ENCODE results near the gene MRTFA. TPM values are rescaled to one million over a fixed set of nuclear protein-coding genes. Genes with fewer than 3 reads are reported as not detected.
A peak's percentile ranks its signal among the peaks of the same experiment; 100 is the strongest.

Gene MRTFA
- total RNA-seq, 1 donor from 2014 or later: 11.3 TPM

DNA sequence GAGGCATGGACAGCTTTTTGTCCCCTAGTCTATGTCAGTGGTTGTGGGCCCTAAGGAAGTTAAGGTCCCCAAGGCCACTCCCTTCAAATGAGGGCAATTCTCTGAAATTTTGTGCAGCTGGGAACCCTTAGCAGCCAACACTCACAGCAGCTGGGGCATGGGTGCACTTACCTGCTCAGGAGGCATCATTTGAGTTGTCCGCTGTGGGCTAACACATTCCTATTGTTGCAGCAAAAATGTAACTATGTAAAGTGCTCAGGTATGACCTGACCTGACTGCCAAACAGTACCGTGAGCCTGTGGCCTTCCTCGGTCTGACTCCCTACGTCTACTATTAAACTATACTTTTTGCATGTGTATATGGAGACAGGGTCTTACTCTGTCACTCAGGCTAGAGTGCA is 5.8 kb upstream of the MRTFA start:
- no peaks in the 10 kb centered on the region for H3K4me1 ChIP-seq
- no peaks in the 10 kb centered on the region for H4K20me1 ChIP-seq (ENCODE audit: low read depth)
- H3K79me2 ChIP-seq (ENCODE audit: low read depth): no peaks in the 10 kb centered on the region
- TF ChIP-seq, protein P1, sequence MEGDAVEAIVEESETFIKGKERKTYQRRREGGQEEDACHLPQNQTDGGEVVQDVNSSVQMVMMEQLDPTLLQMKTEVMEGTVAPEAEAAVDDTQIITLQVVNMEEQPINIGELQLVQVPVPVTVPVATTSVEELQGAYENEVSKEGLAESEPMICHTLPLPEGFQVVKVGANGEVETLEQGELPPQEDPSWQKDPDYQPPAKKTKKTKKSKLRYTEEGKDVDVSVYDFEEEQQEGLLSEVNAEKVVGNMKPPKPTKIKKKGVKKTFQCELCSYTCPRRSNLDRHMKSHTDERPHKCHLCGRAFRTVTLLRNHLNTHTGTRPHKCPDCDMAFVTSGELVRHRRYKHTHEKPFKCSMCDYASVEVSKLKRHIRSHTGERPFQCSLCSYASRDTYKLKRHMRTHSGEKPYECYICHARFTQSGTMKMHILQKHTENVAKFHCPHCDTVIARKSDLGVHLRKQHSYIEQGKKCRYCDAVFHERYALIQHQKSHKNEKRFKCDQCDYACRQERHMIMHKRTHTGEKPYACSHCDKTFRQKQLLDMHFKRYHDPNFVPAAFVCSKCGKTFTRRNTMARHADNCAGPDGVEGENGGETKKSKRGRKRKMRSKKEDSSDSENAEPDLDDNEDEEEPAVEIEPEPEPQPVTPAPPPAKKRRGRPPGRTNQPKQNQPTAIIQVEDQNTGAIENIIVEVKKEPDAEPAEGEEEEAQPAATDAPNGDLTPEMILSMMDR (IDR thresholded peaks at IDR 0.05): no peak
- no peak for TF ChIP-seq EZH2phosphoT487 (IDR thresholded peaks at IDR 0.05)
- TF ChIP-seq EZH2 (IDR thresholded peaks at IDR 0.05): no peak
- H3K4me2 ChIP-seq: no peak overlapping the region
- no peak overlapping the region for H3K9ac ChIP-seq
- no peak for DNase-seq (ENCODE audit: low spot score)
- H3K9me3 ChIP-seq (ENCODE audit: low read depth): no peaks in the 10 kb centered on the region
- H3K27me3 Mint-ChIP-seq (ENCODE audit: insufficient read depth, low read depth): peaks cover 3% of the 10 kb centered on the region
- no peak overlapping the region for H3K27ac ChIP-seq
- no peaks in the 10 kb centered on the region for H3K36me3 ChIP-seq
- H3K27ac Mint-ChIP-seq: no peak overlapping the region
- peaks cover 11% of the 10 kb centered on the region for H3K4me1 Mint-ChIP-seq
- no peak overlapping the region for H3K4me3 ChIP-seq
- no peaks in the 10 kb centered on the region for H3F3A ChIP-seq (ENCODE audit: low read depth)
- H3K9me3 Mint-ChIP-seq: peaks cover 2% of the 10 kb centered on the region
- H3K4me3 Mint-ChIP-seq: no peak overlapping the region
- H3K36me3 Mint-ChIP-seq: no peaks in the 10 kb centered on the region
- no peaks in the 10 kb centered on the region for H3K27me3 ChIP-seq
- H2AFZ ChIP-seq (replicated peaks): no peak overlapping the region

DNA sequence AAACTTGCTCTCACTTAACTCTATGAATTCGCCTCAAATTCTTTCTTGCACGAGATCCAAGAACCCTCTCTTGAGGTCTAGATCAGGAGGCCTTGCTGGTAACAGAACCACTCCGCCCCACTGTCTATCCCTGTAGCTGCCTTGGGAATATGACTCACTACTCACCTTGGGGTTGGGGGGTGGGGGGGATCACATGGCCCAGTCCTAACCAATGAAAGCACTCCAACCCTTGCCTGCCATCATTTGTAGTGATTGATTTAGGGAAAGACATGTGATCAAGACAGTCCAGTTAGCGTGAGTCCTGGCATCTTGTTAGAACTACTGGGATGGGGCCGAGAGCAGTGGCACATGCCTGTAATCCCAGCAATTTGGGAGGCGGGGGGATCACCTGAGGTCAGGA is 4.8 kb upstream of the MRTFA start:
- H3K9me3 Mint-ChIP-seq: peaks cover 2% of the 10 kb centered on the region
- no peak for DNase-seq (ENCODE audit: low spot score)
- Histone ChIP-seq H3K9me3 (ENCODE audit: low read depth) (no peaks in the 10 kb centered on the region), H2AFZ (replicated peaks) (no peak overlapping the region), H3K9ac (no peak overlapping the region), H3K27me3 (no peaks in the 10 kb centered on the region), H3K79me2 (ENCODE audit: low read depth) (peaks cover under 1% of the 10 kb centered on the region), H3F3A (ENCODE audit: low read depth) (no peaks in the 10 kb centered on the region), H3K4me2 (no peak overlapping the region), H3K4me1 (no peaks in the 10 kb centered on the region), H3K4me3 (no peak overlapping the region), H3K36me3 (no peaks in the 10 kb centered on the region), H4K20me1 (ENCODE audit: low read depth) (no peaks in the 10 kb centered on the region), H3K27ac (no peak overlapping the region)
- peaks cover 6% of the 10 kb centered on the region for H3K27me3 Mint-ChIP-seq (ENCODE audit: insufficient read depth, low read depth)
- TF ChIP-seq EZH2phosphoT487 (IDR thresholded peaks at IDR 0.05) (no peak), EZH2 (IDR thresholded peaks at IDR 0.05) (no peak)
- TF ChIP-seq, protein P1 (IDR thresholded peaks at IDR 0.05): no peak
- H3K27ac Mint-ChIP-seq: no peak overlapping the region
- peaks cover 12% of the 10 kb centered on the region for H3K4me1 Mint-ChIP-seq
- no peak overlapping the region for H3K4me3 Mint-ChIP-seq
- H3K36me3 Mint-ChIP-seq: no peaks in the 10 kb centered on the region

DNA sequence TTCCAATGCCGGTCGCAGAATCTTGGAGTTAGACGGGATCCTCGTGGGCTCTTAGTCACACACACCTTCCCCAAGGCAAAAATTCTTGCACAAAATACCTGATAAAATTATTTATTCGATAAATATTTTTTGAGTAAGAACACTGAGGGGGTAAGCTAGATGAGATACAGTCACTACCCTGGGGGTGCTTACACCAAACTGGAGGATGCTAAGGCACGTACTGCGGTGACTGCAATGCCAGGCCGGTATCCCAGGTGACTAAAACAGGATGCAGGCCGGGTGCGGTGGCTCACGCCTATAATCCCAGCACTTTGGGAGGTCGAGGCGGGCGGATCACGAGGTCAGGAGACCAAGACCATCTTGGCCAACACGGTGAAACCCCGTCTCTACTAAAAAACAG is 1.7 kb upstream of the MRTFA start:
- no peak overlapping the region for H3K4me2 ChIP-seq
- Mint-ChIP-seq H3K4me1 (peaks cover 22% of the 10 kb centered on the region), H3K36me3 (peaks cover 6% of the 10 kb centered on the region), H3K4me3 (peak overlapping the region; percentile 93), H3K27me3 (ENCODE audit: insufficient read depth, low read depth) (peaks cover 6% of the 10 kb centered on the region), H3K27ac (no peak overlapping the region), H3K9me3 (peaks cover 2% of the 10 kb centered on the region)
- no peak overlapping the region for H3K27ac ChIP-seq
- no peak overlapping the region for H3K9ac ChIP-seq
- H3F3A ChIP-seq (ENCODE audit: low read depth): no peaks in the 10 kb centered on the region
- peaks cover 31% of the 10 kb centered on the region for H3K79me2 ChIP-seq (ENCODE audit: low read depth)
- no peak overlapping the region for H3K4me3 ChIP-seq
- no peak for DNase-seq (ENCODE audit: low spot score)
- H3K27me3 ChIP-seq: no peaks in the 10 kb centered on the region
- TF ChIP-seq EZH2phosphoT487 (IDR thresholded peaks at IDR 0.05) (no peak), EZH2 (IDR thresholded peaks at IDR 0.05) (no peak)
- TF ChIP-seq, protein P1 (IDR thresholded peaks at IDR 0.05): no peak
- H3K9me3 ChIP-seq (ENCODE audit: low read depth): no peaks in the 10 kb centered on the region
- no peak overlapping the region for H2AFZ ChIP-seq (replicated peaks)
- peaks cover 8% of the 10 kb centered on the region for H3K4me1 ChIP-seq
- H4K20me1 ChIP-seq (ENCODE audit: low read depth): peaks cover 26% of the 10 kb centered on the region
- no peaks in the 10 kb centered on the region for H3K36me3 ChIP-seq
